Type B pancreatic cell (in vitro differentiated cells): ENCODE results near the gene HEATR5A. TPM values are rescaled to one million over a fixed set of nuclear protein-coding genes. Genes with fewer than 3 reads are reported as not detected.
"Not testable (repeated sequence)": the region's sequence is repeated elsewhere in the genome, so short reads cannot be mapped to it uniquely, and the experiment has no call there.

Experiments
- DNase-seq: peaks from one replicate; pipeline ENCODE4 v3.0.0; 2021; ENCODE audit warnings: mixed read lengths; ENCODE audit not compliant: unreplicated experiment; ENCODE audit errors: extremely low spot score
- H3K27ac Mint-ChIP-seq: 2 replicates; pipeline ENCODE4 v1.8.0; 2021; ENCODE audit warnings: mild to moderate bottlenecking, mixed read lengths
- H3K27me3 Mint-ChIP-seq: 2 replicates; pipeline ENCODE4 v1.8.0; 2021; ENCODE audit warnings: mixed read lengths
- H3K36me3 Mint-ChIP-seq: 2 replicates; pipeline ENCODE4 v1.8.0; 2021; ENCODE audit warnings: mixed read lengths
- H3K4me1 Mint-ChIP-seq: one replicate; pipeline ENCODE4 v1.8.0; 2021; ENCODE audit warnings: mixed read lengths; ENCODE audit not compliant: unreplicated experiment
- H3K4me3 Mint-ChIP-seq: 2 replicates; pipeline ENCODE4 v1.8.0; 2021; ENCODE audit warnings: mild to moderate bottlenecking, mixed read lengths
- H3K9me3 Mint-ChIP-seq: 2 replicates; pipeline ENCODE4 v1.8.0; 2021; ENCODE audit warnings: mixed read lengths
- CTCF ChIP-seq: fragments of 200-600 bp; sonication (generic); conservative IDR thresholded peaks from 2 replicates; pipeline ENCODE4 v1.5.0; 2021; ENCODE audit warnings: antibody characterized with exemption, mild to moderate bottlenecking
- total RNA-seq: library from RNA; stranded (reverse); gene quantifications from 2 replicates; pipeline ENCODE4 v1.2.1, GENCODE V29; 2021; ENCODE audit warnings: low replicate concordance

HEATR5A gene
- total RNA-seq, 1 donor from 2014 or later, result 26.3 TPM

GRCh38 chr14:31312934-31313333, 107.4 kb downstream of the HEATR5A start:
- no peak for DNase-seq
- Mint-ChIP-seq H3K27me3 (no peaks in the 10 kb centered on the region), H3K4me3 (no peak overlapping the region), H3K36me3 (peaks cover 23% of the 10 kb centered on the region), H3K4me1 (no peaks in the 10 kb centered on the region), H3K27ac (no peak overlapping the region), H3K9me3 (no peaks in the 10 kb centered on the region)
- TF ChIP-seq CTCF, result no peak

GRCh38 chr14:31312370-31312769, 108.0 kb downstream of the HEATR5A start:
- H3K4me1 Mint-ChIP-seq, DNase-seq, H3K9me3 Mint-ChIP-seq, H3K4me3 Mint-ChIP-seq, H3K27me3 Mint-ChIP-seq: not testable (repeated sequence)
- Mint-ChIP-seq H3K27ac (peak overlapping the region; percentile 33), H3K36me3 (peaks cover 23% of the 10 kb centered on the region)

GRCh38 chr14:31307618-31308017, 112.7 kb downstream of the HEATR5A start:
- no peaks in the 10 kb centered on the region for H3K9me3 Mint-ChIP-seq
- peaks cover 27% of the 10 kb centered on the region for H3K36me3 Mint-ChIP-seq
- no peaks in the 10 kb centered on the region for H3K4me1 Mint-ChIP-seq
- no peaks in the 10 kb centered on the region for H3K27me3 Mint-ChIP-seq
- no peak overlapping the region for H3K27ac Mint-ChIP-seq
- no peak for DNase-seq
- TF ChIP-seq CTCF, result no peak
- no peak overlapping the region for H3K4me3 Mint-ChIP-seq

- Mint-ChIP-seq H3K36me3 (peaks cover 28% of the 10 kb centered on the region), H3K9me3 (no peaks in the 10 kb centered on the region), H3K27ac (no peak overlapping the region), H3K4me1 (no peaks in the 10 kb centered on the region), H3K4me3 (no peak overlapping the region), H3K27me3 (no peaks in the 10 kb centered on the region)
- TF ChIP-seq CTCF, result no peak
- DNase-seq, result no peak
Measured at GRCh38 chr14:31307198-31307597, 113.2 kb downstream of the HEATR5A start.

GRCh38 chr14:31303654-31304053, 116.7 kb downstream of the HEATR5A start:
- Mint-ChIP-seq H3K9me3 (no peaks in the 10 kb centered on the region), H3K4me3 (no peak overlapping the region), H3K27ac (no peak overlapping the region), H3K27me3 (no peaks in the 10 kb centered on the region), H3K36me3 (peaks cover 25% of the 10 kb centered on the region), H3K4me1 (no peaks in the 10 kb centered on the region)
- DNase-seq, result no peak
- TF ChIP-seq CTCF, result no peak

- no peak for DNase-seq
- H3K27me3 Mint-ChIP-seq, result no peaks in the 10 kb centered on the region
- H3K9me3 Mint-ChIP-seq, result no peaks in the 10 kb centered on the region
- peaks cover 18% of the 10 kb centered on the region for H3K36me3 Mint-ChIP-seq
- H3K4me1 Mint-ChIP-seq, result no peaks in the 10 kb centered on the region
- no peak for TF ChIP-seq CTCF
- H3K4me3 Mint-ChIP-seq, result no peak overlapping the region
- no peak overlapping the region for H3K27ac Mint-ChIP-seq
Measured at GRCh38 chr14:31300883-31301282, 119.5 kb downstream of the HEATR5A start.
